Naive thymus-derived CD4-positive, alpha-beta T cell (primary cell): ENCODE data around the gene PRPF19. TPM values are rescaled to one million over a fixed set of nuclear protein-coding genes. Genes with fewer than 3 reads are reported as not detected.

Experiments used
- ATAC-seq: fragments of 150-1000 bp; cut with Tn5 transposase; 2 replicates; pipeline ENCODE4 v1.10.0; 2021; ENCODE audit warnings: mild to moderate bottlenecking, moderate library complexity
- CTCF ChIA-PET: fragments of 350-600 bp; sonication (Branson Sonifier 250); formaldehyde crosslinking; loops from one replicate; lab custom pipeline; 2021; ENCODE audit warnings: antibody characterized with exemption; lab: Charles Lee
- POLR2A ChIA-PET: fragments of 350-600 bp; sonication (Branson Sonifier 250); formaldehyde crosslinking; loops from one replicate; lab custom pipeline; 2021; ENCODE audit warnings: antibody characterized with exemption, inconsistent platforms; lab: Charles Lee
- DNase-seq, 9 donors: peaks; one replicate each; pipeline versions ENCODE4 v3.0.0 to v3.0.0-alpha.2; 2020 to 2022; ENCODE audit warnings: mixed read lengths in 1 of 9
- H3K27ac ChIP-seq: one replicate; pipeline ENCODE4 v1.7.0; 2013; ENCODE audit warnings: mild to moderate bottlenecking, low read depth, low read length, moderate library complexity
- H3K27me3 ChIP-seq, 2 donors: one replicate each; pipeline ENCODE4 v1.7.0; 2013; ENCODE audit warnings: low read length in 2 of 2, mild to moderate bottlenecking in 2 of 2, moderate library complexity in 2 of 2; ENCODE audit not compliant: control insufficient read depth in 2 of 2, insufficient read depth in 2 of 2
- H3K36me3 ChIP-seq, 3 experiments: 1 replicate in 2 of 3; 2 replicates in 1 of 3; pipeline ENCODE4 v1.7.0; 2013; ENCODE audit warnings: low read length in 3 of 3, mild to moderate bottlenecking in 3 of 3, moderate library complexity in 1 of 3; ENCODE audit not compliant: insufficient read depth in 3 of 3, control insufficient read depth in 2 of 3
- H3K4me1 ChIP-seq, 2 donors: one replicate each; pipeline ENCODE4 v1.7.0; 2013; ENCODE audit warnings: low read length in 2 of 2, mild to moderate bottlenecking in 2 of 2, moderate library complexity in 1 of 2; ENCODE audit not compliant: control insufficient read depth in 2 of 2, insufficient read depth in 2 of 2
- H3K4me3 ChIP-seq: 2 replicates; pipeline ENCODE4 v1.7.0; 2013; ENCODE audit warnings: mild to moderate bottlenecking, low read length
- H3K9me3 ChIP-seq, 3 experiments: 1 replicate in 2 of 3; 2 replicates in 1 of 3; pipeline ENCODE4 v1.7.0; 2013; ENCODE audit warnings: low read length in 3 of 3; ENCODE audit not compliant: control insufficient read depth in 2 of 3
- H3K27ac Mint-ChIP-seq, 9 donors: one replicate each; pipeline ENCODE4 v1.8.0; 2020 to 2022; ENCODE audit warnings: mixed read lengths in 9 of 9, mild to moderate bottlenecking in 8 of 9, moderate library complexity in 5 of 9, inconsistent platforms in 2 of 9
- H3K27me3 Mint-ChIP-seq, 5 donors: one replicate each; pipeline ENCODE4 v1.8.0; 2021 to 2022; ENCODE audit warnings: mixed read lengths in 5 of 5, mild to moderate bottlenecking in 1 of 5
- H3K36me3 Mint-ChIP-seq, 5 donors: one replicate each; pipeline ENCODE4 v1.8.0; 2020 to 2022; ENCODE audit warnings: mixed read lengths in 5 of 5, mild to moderate bottlenecking in 3 of 5, inconsistent platforms in 1 of 5
- H3K4me1 Mint-ChIP-seq, 7 donors: one replicate each; pipeline ENCODE4 v1.8.0; 2020 to 2022; ENCODE audit warnings: mixed read lengths in 7 of 7, mild to moderate bottlenecking in 3 of 7, inconsistent platforms in 1 of 7
- H3K4me3 Mint-ChIP-seq, 10 donors: one replicate each; pipeline ENCODE4 v1.8.0; 2020 to 2022; ENCODE audit warnings: mild to moderate bottlenecking in 10 of 10, mixed read lengths in 10 of 10, moderate library complexity in 6 of 10, inconsistent platforms in 2 of 10
- H3K9me3 Mint-ChIP-seq, 11 donors: one replicate each; pipeline ENCODE4 v1.8.0; 2020 to 2022; ENCODE audit warnings: mixed read lengths in 11 of 11, mild to moderate bottlenecking in 4 of 11, inconsistent platforms in 1 of 11, moderate library complexity in 1 of 11
- intact Hi-C, 2 donors: fragments of 100-400 bp; cut with micrococcal nuclease; formaldehyde crosslinking; loops; one replicate each; pipeline ENCODE4 v1.15.1; 2023
- polyA plus RNA-seq, 2 donors: library from polyadenylated mRNA; unstranded; fragments of 300-500 nt; fragmentation: Illumina TruSeq; gene quantifications; one replicate each; pipeline ENCODE4 v1.2.3, GENCODE V29; 2021
- total RNA-seq, 6 experiments: library from RNA in 5 of 6; stranded (reverse) in 5 of 6; gene quantifications; 1 replicate in 5 of 6; 2 replicates in 1 of 6; pipeline ENCODE4 v1.2.3 and lab custom pipeline; 2021 to 2026

The PRPF19 gene
- total and polyA plus RNA-seq, 7 experiments from 2014 or later: 17.9 to 139 (median 76.6) TPM

GRCh38 chr11:60905551-60906113 lies 753 bp downstream of the PRPF19 start:
- Histone ChIP-seq H3K9me3 (no peaks in the 10 kb centered on the region), H3K27me3 (no peaks in the 10 kb centered on the region), H3K36me3 (peaks cover 11 to 34% (median 13%) of the 10 kb centered on the region in 3 experiments), H3K4me1 (peaks cover 18 to 19% of the 10 kb centered on the region in 2 donors), H3K4me3 (peak overlapping the region; percentile 89), H3K27ac (peak overlapping the region; percentile 85)
- Mint-ChIP-seq H3K9me3 (peaks cover 0 to 6% (median 0%) of the 10 kb centered on the region in 11 donors), H3K36me3 (peaks cover 0 to 26% (median 10%) of the 10 kb centered on the region in 5 donors), H3K27ac (peak overlapping the region; percentile 90 to 98 (median 95)), H3K4me1 (peaks cover 32 to 62% (median 51%) of the 10 kb centered on the region in 7 donors), H3K27me3 (peaks cover 0 to 8% (median 0%) of the 10 kb centered on the region in 5 donors), H3K4me3 (peak overlapping the region; percentile 84 to 95 (median 91))
- POLR2A ChIA-PET: interaction anchor here (0.5 to 6.2 kb wide), 12 partner anchors 8 to 1348 kb away, joined by 3 to 64 read pairs (median 6); partner anchors contain the start of genes CD6, CPSF7, SDHAF2 and TMEM109
- intact Hi-C loops: loop anchor here (1.0 to 5.0 kb wide), 9 partner anchors 9 to 1217 kb away; partner anchors contain the start of genes CCDC86 (in 2 of the 2), DDB1 (in 2 of the 2), TKFC (in 2 of the 2) and TMEM109 (in 2 of the 2)
- DNase-seq (peak in 4 of 9 donors; percentile 23 to 61 (median 32)), ATAC-seq (no peak)
- CTCF ChIA-PET: interaction anchor here (0.6 to 2.6 kb wide), 7 partner anchors 8 to 281 kb away, joined by 3 to 6 read pairs (median 4); partner anchors contain the start of gene TMEM109

GRCh38 chr11:60905047-60905446 lies 1.3 kb downstream of the PRPF19 start:
- H3K36me3 Mint-ChIP-seq: peaks cover 0 to 32% (median 10%) of the 10 kb centered on the region in 5 donors
- Histone ChIP-seq H3K27ac (peak overlapping the region; percentile 85), H3K4me3 (peak overlapping the region; percentile 89), H3K36me3 (peaks cover 15 to 39% (median 15%) of the 10 kb centered on the region in 3 experiments), H3K27me3 (no peaks in the 10 kb centered on the region), H3K9me3 (no peaks in the 10 kb centered on the region), H3K4me1 (peaks cover 18% of the 10 kb centered on the region in 2 donors)
- H3K4me3 Mint-ChIP-seq: peak overlapping the region; percentile 84 to 95 (median 91)
- H3K27ac Mint-ChIP-seq: peak overlapping the region; percentile 90 to 98 (median 95)
- peaks cover 0 to 6% (median 0%) of the 10 kb centered on the region in 11 donors for H3K9me3 Mint-ChIP-seq
- no peak for DNase-seq
- ChIA-PET CTCF (interaction anchor here (0.8 to 2.6 kb wide), 6 partner anchors 10 to 481 kb away, joined by 3 to 6 read pairs (median 4); no protein-coding TSS in a partner anchor), POLR2A (interaction anchor here (0.5 to 6.2 kb wide), 14 partner anchors 9 to 1096 kb away, joined by 3 to 64 read pairs (median 6); partner anchors contain the start of genes CD6, CPSF7, SDHAF2 and TMEM109)
- intact Hi-C loops: loop anchor here (5.0 kb wide), 2 partner anchors 427 to 1217 kb away; partner anchors contain the start of genes DDB1 (in 1 of the 2), INCENP (in 1 of the 2) and TKFC (in 1 of the 2)
- H3K4me1 Mint-ChIP-seq: peaks cover 30 to 56% (median 45%) of the 10 kb centered on the region in 7 donors
- ATAC-seq: no peak
- H3K27me3 Mint-ChIP-seq: peaks cover 0 to 5% (median 0%) of the 10 kb centered on the region in 5 donors

- intact Hi-C loops: no loop called here
- peaks cover 6 to 48% (median 24%) of the 10 kb centered on the region in 5 donors for H3K36me3 Mint-ChIP-seq
- CTCF ChIA-PET: interaction anchor here (0.5 to 2.8 kb wide), 6 partner anchors 13 to 1232 kb away, joined by 3 to 16 read pairs (median 4); no protein-coding TSS in a partner anchor
Observed at GRCh38 chr11:60902625-60903024, 3.8 kb downstream of the PRPF19 start.

GRCh38 chr11:60900673-60901404 lies 5.5 kb downstream of the PRPF19 start:
- no peaks in the 10 kb centered on the region for H3K9me3 ChIP-seq

More at GRCh38 chr11:60902625-60903024, 3.8 kb downstream of the PRPF19 start:
- Histone ChIP-seq H3K36me3 (peaks cover 33 to 60% (median 38%) of the 10 kb centered on the region in 3 experiments), H3K27ac (no peak overlapping the region), H3K27me3 (no peaks in the 10 kb centered on the region), H3K4me1 (peaks cover 18 to 21% of the 10 kb centered on the region in 2 donors), H3K9me3 (no peaks in the 10 kb centered on the region), H3K4me3 (no peak overlapping the region)
- DNase-seq: no peak
- Mint-ChIP-seq H3K4me3 (peak overlapping the region in 1 of 10 donors; percentile 63), H3K9me3 (no peaks in the 10 kb centered on the region), H3K4me1 (peaks cover 29 to 49% (median 46%) of the 10 kb centered on the region in 7 donors), H3K27ac (peak overlapping the region in 3 of 9 donors; percentile 47 to 95 (median 73)), H3K27me3 (no peaks in the 10 kb centered on the region)
- ATAC-seq: no peak
- POLR2A ChIA-PET: interaction anchor here (1.2 to 6.2 kb wide), 2 partner anchors 11 to 61 kb away, joined by 3 to 64 read pairs; partner anchors contain the start of gene TMEM109

GRCh38 chr11:60899977-60900376 lies 6.4 kb downstream of the PRPF19 start:
- peaks cover 3 to 8% of the 10 kb centered on the region in 2 donors for H3K4me1 ChIP-seq
- ATAC-seq (no peak), DNase-seq (no peak)
- POLR2A ChIA-PET: interaction anchor here (2.4 kb wide), 1 partner anchor 16 kb away, joined by 7 read pairs; no protein-coding TSS in a partner anchor
- H3K4me1 Mint-ChIP-seq: peaks cover 16 to 31% (median 27%) of the 10 kb centered on the region in 7 donors
- H3K36me3 Mint-ChIP-seq: peaks cover 14 to 71% (median 38%) of the 10 kb centered on the region in 5 donors
- no peak overlapping the region for H3K4me3 Mint-ChIP-seq
- peaks cover 53 to 85% (median 58%) of the 10 kb centered on the region in 3 experiments for H3K36me3 ChIP-seq
- no peaks in the 10 kb centered on the region for H3K27me3 Mint-ChIP-seq
- H3K27ac ChIP-seq: no peak overlapping the region
- no peaks in the 10 kb centered on the region for H3K27me3 ChIP-seq
- peak overlapping the region in 1 of 9 donors; percentile 16 for H3K27ac Mint-ChIP-seq
- CTCF ChIA-PET: interaction anchor here (1.4 to 2.5 kb wide), 5 partner anchors 10 to 44 kb away, joined by 5 to 15 read pairs (median 7); partner anchors contain the start of genes PTGDR2 and TMEM109
- intact Hi-C loops: loop anchor here (1.0 to 5.0 kb wide), 4 partner anchors 15 to 287 kb away; partner anchors contain the start of gene TMEM109 (in 1 of the 2)
- H3K9me3 ChIP-seq: no peaks in the 10 kb centered on the region
- H3K4me3 ChIP-seq: no peak overlapping the region
- no peaks in the 10 kb centered on the region for H3K9me3 Mint-ChIP-seq

More at GRCh38 chr11:60900673-60901404, 5.5 kb downstream of the PRPF19 start:
- H3K4me3 ChIP-seq: no peak overlapping the region
- POLR2A ChIA-PET: interaction anchor here (2.4 to 6.2 kb wide), 2 partner anchors 13 to 15 kb away, joined by 7 to 64 read pairs; partner anchors contain the start of gene TMEM109
- CTCF ChIA-PET: interaction anchor here (1.1 to 2.8 kb wide), 6 partner anchors 11 to 69 kb away, joined by 4 to 16 read pairs (median 10); partner anchors contain the start of gene TMEM109
- no peaks in the 10 kb centered on the region for H3K27me3 ChIP-seq
- peaks cover 20 to 40% (median 34%) of the 10 kb centered on the region in 7 donors for H3K4me1 Mint-ChIP-seq
- ATAC-seq (no peak), DNase-seq (no peak)
- H3K36me3 ChIP-seq: peaks cover 50 to 76% (median 50%) of the 10 kb centered on the region in 3 experiments
- peak overlapping the region in 1 of 9 donors; percentile 65 for H3K27ac Mint-ChIP-seq
- H3K27ac ChIP-seq: no peak overlapping the region
- H3K27me3 Mint-ChIP-seq: no peaks in the 10 kb centered on the region
- H3K4me3 Mint-ChIP-seq: no peak overlapping the region
- peaks cover 11 to 13% of the 10 kb centered on the region in 2 donors for H3K4me1 ChIP-seq
- intact Hi-C loops: no loop called here
- peaks cover 8 to 62% (median 36%) of the 10 kb centered on the region in 5 donors for H3K36me3 Mint-ChIP-seq
- H3K9me3 Mint-ChIP-seq: no peaks in the 10 kb centered on the region
